CD4-positive, alpha-beta T cell treated with Interleukin-17A for 4 hours (primary cell): ENCODE measurements around the gene AKR7A2.
"Not testable (repeated sequence)": the region's sequence is repeated elsewhere in the genome, so short reads cannot be mapped to it uniquely, and the experiment has no call there.

ENCODE experiments used
- DNase-seq: peaks from one replicate; pipeline ENCODE4 v3.0.0-alpha.2; 2020; ENCODE audit warnings: mixed read lengths

The AKR7A2 gene

GRCh38 chr1:19257178-19257914 lies 54.6 kb downstream of the AKR7A2 start:
- DNase-seq: no peak

- DNase-seq: not testable (repeated sequence)
Measured at GRCh38 chr1:19256301-19256700, 55.6 kb downstream of the AKR7A2 start.

GRCh38 chr1:19255288-19255687 lies 56.7 kb downstream of the AKR7A2 start:
- no peak for DNase-seq

GRCh38 chr1:19254416-19254815 lies 57.5 kb downstream of the AKR7A2 start:
- DNase-seq: no peak
